CMK (cell line): ENCODE measurements around the gene RSPO4.
"Not testable (repeated sequence)": the region's sequence is repeated elsewhere in the genome, so short reads cannot be mapped to it uniquely, and the experiment has no call there.

Experiments used
- DNase-seq: peaks from one replicate; pipeline ENCODE4 v3.0.0-alpha.2; 2010; ENCODE audit warnings: low read depth

Gene RSPO4

GRCh38 chr20:1001911-1002681 is at the start of gene RSPO4:
RSPO4 (minus strand) TSS chr20:1002311; CDS start chr20:1002164, 147 bp downstream.
- no peak for DNase-seq

GRCh38 chr20:1050440-1050839 is 48.3 kb upstream of the RSPO4 start:
- no peak for DNase-seq

DNA sequence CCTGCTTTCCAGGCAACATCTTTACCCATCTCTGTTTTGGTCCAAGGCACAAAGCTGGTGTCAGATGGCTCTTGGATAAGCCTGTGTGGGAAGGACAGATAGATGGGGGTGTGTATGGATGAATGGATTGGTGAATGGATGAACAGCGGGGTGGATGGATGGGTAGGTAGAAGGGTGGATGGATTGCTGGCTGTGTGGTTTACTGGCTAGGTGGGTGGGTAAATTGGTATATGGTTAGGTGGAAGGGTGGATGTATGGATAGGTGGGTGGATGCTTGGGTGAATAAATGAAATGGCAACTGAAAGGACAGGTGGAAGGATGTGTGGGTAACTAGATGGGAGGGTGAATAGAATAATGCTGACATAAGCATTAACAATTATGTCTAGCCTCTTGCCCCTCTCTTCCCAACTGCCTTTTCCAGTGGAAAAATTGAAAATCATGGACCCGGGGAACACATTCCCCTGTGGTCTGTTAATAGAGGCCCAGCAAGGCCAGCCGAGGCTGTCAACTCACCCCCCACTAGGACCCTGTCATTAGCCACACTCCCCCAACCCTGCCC is 43.8 kb upstream of the RSPO4 start:
- DNase-seq: no peak

DNA sequence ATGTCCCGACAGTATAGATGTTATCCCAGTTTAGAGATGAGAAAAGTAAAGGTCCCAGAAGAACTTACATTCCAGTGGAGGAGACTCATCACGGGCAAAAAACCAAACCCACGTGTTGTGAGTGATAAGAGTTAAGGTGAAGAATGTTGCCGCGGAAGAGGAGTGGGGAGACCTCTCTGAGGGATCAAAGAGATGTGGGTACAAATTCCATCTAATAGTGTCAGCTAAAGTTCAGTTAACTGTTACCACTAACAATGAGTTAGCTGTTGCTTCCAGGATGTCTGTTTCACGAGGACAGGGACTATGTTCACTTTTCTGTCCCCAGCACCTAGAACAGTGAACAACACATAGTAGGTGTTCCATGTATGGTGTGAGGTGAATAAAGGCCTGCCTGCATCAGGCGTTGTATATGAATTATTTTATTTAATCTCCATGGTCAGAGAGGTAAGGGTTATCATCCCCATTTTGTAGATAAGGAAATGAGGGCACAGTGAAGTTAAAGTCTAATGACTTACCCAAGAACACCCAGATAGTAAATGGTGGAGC is 39.8 kb upstream of the RSPO4 start:
- no peak for DNase-seq

- DNase-seq: no peak
These were observed 36.1 kb upstream of the RSPO4 start for GRCh38 chr20:1038205-1038604.

GRCh38 chr20:1037039-1037438 is 34.9 kb upstream of the RSPO4 start:
- DNase-seq: no peak

DNA sequence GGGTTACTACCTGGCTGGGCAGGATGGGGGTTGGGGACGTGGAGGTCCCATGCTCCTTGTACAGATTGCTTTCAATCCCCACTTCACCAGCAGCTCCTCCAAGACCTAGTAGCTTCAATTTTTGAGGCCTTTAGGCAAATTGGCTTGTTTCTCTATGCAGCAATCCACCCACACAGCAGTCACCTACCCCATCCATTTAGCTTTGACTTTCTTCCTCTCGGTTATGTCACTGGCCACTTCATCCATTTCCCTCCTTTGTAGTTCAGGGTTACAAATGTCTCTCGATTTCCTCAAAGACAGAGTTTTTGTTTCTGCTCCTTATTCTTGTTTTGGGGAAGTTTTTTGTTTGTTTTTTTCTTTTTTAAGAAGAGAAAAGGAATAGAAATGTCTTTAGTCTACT is 33.4 kb upstream of the RSPO4 start:
- DNase-seq: no peak

GRCh38 chr20:1034415-1034789 is 32.3 kb upstream of the RSPO4 start:
- DNase-seq: no peak

- peak; percentile 32 for DNase-seq
These were observed 31.8 kb upstream of the RSPO4 start for GRCh38 chr20:1033751-1034414.

- DNase-seq: peak; percentile 12
These were observed 27.9 kb upstream of the RSPO4 start for GRCh38 chr20:1029980-1030379.

DNA sequence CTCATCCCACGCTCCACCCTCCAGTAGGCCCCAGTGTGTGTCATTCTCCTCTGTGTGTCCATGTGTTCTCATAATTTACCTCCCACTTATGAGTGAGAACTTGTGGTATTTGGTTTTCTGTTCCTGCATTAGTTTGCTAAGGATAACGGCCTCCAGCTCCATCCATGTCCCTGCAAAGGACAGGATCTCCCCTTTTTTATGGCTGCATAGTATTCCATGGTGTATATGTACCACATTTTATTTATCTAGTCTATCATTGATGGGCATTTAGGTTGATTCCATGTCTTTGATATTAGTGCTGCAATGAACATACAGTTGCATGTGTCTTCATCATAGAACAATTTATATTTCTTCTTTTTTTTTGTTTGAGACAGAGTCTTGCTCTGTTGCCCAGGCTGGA is 24.1 kb upstream of the RSPO4 start:
- DNase-seq: not testable (repeated sequence)

- DNase-seq: no peak
These were observed 20.8 kb upstream of the RSPO4 start for GRCh38 chr20:1022871-1023270.

- DNase-seq: no peak
These were observed 18.5 kb upstream of the RSPO4 start for GRCh38 chr20:1020614-1021013.

- no peak for DNase-seq
These were observed 17.2 kb upstream of the RSPO4 start for GRCh38 chr20:1019344-1019743.

- no peak for DNase-seq
These were observed 15.6 kb upstream of the RSPO4 start for GRCh38 chr20:1017677-1018076.

DNA sequence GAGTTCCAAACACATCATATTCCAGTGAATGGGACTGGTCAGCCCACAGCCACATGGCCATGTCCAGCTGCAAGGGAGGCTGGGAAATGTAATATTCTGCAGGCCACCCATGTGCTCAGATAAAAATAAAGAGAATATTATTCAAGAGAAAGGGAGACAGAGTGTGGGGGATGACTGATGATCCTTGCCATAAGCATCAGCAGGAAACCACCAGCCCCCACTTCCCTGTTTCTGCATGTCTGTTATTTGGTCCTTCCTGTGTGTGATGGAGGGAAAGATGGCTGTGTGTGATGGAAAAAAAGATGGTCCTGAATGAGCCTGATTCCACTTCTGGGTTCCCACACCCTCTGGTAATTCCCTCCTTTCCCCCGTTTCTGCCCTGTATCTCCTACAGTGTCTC is 13.1 kb upstream of the RSPO4 start:
- peak; percentile 5 for DNase-seq

DNA sequence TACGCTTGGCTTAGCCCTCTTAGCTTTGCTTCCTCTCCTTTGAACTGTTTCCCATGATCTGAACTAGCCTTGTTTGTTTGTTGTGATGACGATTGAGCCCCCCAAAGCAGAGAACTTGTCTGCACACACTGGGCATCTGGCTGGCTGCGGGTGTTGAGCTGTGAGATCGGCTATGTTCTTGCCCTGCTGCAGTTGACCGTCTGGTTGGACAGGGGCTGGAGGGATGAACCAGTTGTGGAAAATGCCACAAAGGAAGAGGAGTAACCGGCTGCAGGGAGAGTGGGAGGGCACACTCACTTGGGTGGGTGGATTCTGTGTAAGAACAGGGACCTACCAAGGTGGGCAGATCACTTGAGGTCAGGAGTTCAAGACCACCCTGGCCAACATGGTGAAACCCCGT is 12.4 kb upstream of the RSPO4 start:
- no peak for DNase-seq

DNA sequence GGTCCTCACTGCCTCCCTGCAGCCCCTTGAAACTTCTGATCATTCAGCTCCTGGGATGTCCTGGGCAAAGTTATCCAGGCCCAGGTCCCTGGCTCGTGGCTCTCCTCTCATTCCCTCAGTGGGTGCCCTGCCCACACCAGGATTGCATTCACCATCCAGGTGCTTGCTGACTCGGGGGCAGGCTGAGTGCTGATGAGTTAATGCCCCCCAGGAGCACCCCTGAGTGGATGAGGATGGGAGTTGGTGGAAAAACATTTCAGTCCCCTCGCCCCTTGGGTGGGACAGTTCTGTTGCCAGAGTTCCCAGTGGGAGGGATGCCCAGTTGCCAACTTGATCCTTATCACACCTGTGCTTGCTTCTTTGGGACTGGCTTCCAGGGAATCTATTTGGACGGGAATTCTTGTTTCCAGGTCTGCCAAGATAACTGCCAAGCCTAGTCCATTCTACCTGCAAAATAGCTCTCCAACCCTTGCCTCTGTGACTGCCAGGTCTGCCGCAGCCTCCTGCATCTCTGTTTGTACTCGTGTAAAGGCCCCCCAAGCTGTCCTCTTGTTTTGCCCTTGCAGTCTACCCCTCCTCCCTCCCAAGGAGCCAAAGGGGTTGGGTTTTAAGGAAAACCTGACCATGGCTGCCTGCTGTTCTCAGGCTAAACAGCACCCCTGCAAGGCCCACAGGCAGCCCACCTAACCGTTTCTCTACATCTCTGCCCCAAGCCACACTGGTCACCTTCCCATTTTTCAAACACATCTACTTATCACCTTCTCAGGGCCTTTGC is 11.6 kb upstream of the RSPO4 start:
- no peak for DNase-seq

- no peak for DNase-seq
These were observed 10.5 kb upstream of the RSPO4 start for GRCh38 chr20:1012359-1013168.

GRCh38 chr20:1010659-1011058 is 8.5 kb upstream of the RSPO4 start:
- DNase-seq: no peak

DNA sequence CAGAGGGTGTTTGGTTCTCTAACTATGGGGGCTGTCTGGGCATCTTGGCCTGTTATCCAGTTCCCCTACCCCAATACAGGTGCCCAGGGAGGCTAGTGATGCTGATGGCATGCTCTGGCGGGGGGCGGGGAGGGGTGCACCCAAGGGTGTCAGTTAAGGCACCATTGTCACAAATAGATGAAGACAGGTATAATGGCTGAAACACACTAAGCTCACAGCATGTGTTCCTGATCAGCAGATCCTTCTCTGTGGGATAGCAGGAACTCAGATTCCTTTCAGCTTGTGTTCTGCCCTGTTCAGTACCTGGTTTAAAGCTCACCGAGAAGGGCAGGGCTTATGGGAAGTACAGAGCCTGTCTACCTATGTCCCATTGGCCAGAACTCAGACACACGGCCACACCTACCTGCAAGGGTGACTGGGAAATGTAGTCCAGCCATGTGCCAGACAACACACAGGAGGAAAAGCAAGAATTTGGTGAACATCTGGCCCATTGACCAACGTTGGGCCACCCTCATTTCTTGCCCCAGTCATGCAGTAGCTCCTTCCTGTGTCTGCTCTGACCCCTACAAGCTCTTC is 3.4 kb upstream of the RSPO4 start:
- DNase-seq: no peak
